IPS DF 19.7 (cell line): ENCODE results near the gene EVPL.
"Not testable (repeated sequence)": the region's sequence is repeated elsewhere in the genome, so short reads cannot be mapped to it uniquely, and the experiment has no call there.

ENCODE experiments used
- DNase-seq: peaks from one replicate; pipeline ENCODE4 v3.0.0-alpha.2; 2013; ENCODE audit warnings: low read depth, low spot score

Gene EVPL

DNA sequence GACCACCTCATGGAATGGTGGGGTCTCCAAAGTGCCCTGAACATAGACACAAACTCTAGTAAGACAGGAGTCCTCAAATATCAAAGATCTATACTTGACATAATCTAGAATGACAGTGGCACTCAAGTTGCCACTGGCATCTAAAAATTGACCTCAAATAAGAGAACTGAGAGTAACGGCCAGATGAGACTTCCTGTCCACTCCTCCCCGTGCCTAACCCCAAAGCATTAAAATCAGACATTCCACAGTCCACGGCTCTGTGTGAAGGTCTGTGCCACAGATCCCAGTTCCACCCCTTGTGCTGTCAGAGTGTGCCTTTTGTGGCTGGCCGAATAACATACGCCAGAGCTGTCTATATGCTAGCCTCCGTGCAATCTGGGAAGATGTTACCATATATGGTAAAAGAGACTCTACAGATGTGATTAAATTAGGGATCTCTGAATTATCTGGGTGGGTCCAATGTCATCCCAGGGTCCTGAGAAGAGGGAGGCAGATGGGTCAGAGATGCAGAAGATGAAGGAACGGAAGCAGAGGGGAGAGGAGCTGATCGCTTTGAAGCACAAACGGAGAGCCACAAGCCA lies 21.0 kb upstream of the EVPL start:
- DNase-seq, result no peak

DNA sequence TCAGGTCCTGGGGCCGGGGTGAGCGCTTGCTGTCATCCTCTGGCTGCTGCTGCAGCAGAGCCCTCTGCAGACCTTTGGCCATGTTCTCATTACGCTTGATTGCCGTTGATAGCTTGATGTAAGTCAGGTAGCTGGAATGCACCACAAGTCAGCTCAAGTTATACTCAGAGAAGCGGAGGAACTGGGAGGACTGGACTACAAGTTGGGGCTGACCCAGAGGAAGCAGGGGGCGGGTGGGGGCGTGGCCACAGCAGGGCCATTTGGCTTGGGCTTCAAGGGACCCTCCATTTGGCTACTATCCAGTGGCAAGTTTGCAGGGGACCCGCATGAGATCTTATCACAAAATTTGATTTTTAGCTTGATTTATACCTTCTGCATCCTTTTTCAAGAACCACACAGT lies 19.0 kb upstream of the EVPL start:
- no peak for DNase-seq

DNA sequence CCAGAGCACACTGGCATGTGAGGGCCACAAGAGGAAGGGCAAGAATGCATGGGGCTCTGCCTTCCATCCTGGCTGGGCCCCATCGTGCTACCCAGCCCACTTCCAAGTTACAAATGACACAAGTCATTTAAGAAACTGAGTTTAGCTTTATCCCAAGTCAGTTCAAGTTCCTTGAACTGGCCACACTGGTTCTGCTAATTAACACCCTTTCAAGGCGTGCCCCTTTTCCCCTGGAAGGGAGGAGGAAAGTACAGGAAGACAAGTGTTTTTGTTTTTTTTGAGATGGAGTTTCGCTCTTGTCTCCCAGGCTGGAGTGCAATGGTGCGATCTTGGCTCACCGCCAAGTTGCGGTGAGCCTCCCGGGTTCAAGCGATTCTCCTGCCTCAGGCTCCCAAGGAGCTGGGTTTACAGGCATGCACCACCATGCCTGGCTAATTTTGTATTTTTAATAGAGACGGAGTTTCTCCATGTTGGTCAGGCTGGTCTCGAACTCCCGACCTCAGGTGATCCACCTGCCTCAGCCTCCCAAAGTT lies 17.4 kb upstream of the EVPL start:
- not testable (repeated sequence) for DNase-seq

DNA sequence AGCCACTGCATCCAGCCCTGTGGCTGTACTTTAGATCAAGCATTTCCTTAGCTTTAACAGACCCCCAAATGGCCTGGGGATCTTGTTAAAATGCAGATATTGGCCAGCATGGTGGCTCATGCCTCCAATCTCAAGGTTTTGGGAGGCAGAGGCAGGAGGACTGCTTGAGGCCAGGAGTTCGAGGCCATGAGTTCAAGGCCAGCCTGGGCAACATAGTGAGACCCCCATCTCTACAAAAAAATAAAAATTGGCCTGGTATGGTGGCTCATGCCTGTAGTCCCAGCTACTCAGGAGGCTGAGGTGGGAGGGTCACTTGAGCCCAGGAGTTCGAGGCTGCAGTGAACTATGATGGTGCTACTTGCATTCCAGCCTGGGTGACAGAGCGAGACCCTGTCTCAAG lies 15.8 kb upstream of the EVPL start:
- not testable (repeated sequence) for DNase-seq

DNA sequence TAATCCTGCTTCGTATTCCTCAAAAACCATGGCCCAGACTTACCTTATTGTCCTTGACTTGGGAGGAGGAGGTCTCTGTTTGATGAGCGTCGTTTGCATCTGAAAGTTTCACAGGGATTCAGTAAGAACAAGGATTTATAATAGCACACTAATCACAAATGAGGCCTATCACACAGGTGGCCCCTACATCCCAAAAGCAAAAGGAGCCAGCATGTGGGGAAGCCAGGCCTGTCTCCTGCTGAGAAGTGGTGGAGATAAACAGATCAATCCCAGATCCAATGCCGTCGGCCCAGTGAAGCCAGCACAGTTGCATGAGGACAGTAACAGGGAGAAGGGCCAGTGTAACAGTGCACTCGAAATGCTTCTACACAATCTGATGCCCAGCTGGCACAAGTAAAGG lies 13.3 kb upstream of the EVPL start:
- no peak for DNase-seq

DNA sequence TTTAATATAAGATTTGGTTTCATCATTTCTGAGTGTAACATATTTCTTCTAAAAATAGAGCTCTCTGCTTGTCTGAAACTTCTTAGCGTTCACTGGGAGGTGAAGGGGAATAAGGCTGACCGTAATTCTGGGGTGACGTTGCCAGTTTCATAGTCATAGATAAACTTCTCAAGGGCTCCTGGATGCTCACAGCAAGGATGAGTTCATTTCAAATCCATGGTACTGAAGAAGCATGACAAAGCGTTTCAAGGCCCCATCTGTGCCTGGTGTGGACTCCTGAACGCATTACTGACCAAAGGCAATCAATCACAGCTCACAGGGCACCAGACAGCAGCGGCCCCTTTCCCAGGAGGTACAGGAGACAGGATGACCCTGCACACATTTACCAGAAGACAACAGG lies 12.0 kb upstream of the EVPL start:
- no peak for DNase-seq

DNA sequence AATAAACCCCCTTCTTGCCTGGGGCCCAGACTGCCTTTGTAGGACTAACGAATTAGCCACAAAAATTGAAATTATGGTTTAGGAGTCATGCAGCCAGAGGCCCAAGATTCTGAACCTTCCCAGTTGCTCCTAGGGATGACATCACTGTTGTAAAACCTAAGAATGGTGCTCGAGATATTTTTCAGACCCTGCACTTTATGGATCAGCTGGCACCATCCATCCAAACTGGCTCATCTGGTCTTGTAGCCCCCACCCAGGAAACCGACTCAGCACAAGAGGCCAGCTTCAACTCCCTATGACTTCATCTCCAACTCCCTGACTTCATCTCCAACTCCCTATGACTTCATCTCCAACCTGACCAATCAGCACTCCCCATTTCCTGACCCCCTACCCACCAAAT lies 10.9 kb upstream of the EVPL start:
- no peak for DNase-seq

DNA sequence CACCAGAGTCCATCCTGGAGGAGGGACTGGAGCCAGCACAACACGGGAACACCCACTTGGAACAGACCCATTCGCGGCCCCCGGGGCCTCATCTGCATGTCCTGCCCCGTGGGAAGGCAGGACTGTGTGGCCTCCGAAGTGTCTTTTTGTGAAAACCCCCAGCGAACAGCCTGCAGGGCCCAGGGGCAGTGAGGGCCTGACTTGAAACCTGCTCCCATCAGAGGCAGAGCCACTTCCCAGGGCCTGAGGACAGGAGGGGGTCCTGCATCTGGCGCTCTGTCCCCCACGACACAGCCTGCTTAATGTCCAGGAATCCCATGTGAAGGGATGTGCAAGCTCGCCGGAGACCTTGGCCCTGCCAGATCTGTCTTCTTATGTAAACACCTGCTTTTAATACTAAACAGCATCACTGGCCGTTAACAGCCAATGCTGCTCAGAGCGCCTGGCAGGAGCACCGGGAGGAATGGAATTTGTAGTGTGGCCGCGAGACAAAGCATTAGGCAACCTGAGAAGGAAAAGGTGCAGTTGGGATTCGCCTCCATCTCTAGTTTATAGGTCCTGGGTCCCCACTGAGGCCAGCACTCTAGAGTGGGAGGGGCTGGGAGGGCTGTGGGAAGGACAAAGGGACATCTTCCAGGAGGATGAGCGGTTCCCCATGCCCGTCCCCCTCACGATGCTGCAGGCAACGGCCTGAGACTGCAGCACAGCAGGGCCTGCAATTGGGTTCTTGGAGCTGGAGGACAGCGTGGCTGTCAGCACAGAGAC lies 9.6 kb upstream of the EVPL start:
- no peak for DNase-seq

DNA sequence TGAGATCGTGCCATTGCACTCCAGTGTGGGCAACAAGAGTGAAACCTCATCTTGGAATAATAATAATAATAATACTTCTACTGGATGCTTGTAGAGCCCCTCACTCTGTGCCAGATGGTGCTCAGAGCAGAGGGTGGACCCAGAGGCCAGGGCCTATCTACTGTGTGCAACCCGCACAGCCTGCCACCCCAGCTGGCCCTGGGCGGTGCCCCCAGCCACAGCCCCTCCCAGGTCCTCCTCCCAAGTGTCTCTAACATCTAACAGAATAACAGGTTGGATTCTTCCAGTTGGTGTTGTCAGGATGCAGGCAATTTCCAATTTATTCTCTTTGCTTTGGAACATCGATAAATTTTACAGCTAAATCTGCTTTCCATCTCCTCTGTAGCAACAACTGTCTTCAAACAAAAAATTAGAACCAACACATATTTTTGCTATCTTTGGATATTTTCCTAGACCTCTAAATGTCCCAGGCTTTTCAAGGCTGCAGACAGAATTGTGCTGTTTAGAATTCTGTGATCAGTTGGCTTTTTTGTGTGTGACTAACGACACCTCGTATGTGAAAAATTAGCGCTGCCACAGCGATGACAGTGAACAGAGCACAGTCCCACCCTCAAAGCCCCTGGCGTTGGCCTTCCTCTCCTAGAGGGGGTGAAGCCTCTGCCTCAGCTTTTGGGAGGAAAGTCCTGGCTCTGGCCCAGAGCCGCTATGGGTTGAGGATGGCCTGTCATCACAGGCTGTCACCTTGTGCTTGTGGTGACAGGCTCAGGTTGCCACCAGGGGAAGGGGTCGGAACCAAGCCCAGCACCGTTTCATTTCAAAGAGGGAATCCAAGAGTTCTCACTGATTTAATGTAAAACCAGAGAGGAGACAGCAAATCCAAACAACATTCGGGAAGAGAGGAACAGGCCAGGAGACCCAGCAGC lies 7.6 kb upstream of the EVPL start:
- no peak for DNase-seq

DNA sequence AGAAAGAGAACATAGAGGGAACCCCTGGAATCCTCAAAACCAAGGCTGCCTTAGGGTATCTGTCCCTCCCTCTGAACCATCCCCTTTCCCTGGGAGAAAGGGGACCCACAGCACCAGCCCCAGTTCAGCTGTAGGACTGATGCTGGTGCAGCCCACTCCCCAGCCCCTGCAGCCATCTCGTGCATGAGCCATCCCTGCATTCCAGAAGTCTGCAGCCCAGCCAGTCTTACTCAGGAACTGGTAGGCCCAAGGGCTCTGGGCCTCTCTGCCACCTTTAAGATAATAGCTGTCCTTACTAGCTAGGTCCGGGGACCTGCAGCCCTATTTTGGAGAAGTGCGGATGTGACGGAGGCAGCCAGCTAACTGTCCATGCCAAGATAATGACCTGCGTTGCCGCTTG lies 6.0 kb upstream of the EVPL start:
- no peak for DNase-seq

DNA sequence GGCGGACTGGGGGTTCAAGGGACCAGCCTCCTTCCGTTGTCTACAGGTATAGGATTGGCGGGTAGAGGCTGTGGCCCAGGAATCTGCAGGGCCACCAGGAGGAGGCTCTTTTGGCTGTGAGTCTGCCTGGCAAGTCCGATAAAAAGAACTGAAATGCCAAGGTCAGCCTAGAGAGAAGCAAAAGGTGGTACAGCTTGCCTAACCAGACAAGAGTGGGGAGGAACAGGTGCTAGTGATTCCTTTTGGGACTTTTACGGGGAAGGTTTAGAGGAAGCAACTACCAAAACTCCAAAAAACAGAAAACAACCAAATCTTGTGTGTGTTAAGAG lies 5.6 kb upstream of the EVPL start:
- DNase-seq, result no peak

DNA sequence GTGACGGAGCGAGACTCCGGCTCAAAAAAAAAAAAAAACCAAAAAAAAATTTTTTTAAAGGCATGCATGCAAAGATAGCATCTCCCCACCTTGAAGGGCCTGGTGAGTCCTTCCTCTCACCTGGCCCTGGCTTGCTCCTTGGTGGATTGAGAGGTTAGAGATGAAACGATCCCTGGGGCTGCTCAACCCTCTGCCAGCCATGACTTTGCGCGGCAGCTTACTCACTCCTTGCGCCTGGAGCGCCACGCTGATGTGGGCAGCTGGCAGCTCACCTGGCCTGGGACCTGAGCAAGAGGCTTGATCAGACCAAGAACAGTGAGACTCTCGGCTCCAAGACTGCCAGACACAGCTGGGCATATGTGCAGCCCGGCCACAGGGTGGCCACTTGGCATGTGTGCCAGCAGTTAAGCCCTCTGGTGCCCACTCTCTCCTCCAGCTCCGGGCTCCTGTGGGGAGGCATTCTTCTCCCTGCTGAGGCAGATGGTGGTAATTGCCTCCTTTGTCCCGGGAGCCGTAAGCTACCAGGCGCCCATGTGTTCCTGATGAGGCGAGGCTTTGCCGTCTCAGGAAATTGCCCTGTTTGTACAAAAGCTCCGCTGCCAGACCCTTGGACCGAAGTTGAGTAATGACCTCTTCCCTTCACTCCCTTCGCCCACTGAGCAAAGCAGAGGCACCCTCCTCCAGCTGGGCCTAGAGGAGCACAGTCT lies 5.1 kb upstream of the EVPL start:
- no peak for DNase-seq

DNA sequence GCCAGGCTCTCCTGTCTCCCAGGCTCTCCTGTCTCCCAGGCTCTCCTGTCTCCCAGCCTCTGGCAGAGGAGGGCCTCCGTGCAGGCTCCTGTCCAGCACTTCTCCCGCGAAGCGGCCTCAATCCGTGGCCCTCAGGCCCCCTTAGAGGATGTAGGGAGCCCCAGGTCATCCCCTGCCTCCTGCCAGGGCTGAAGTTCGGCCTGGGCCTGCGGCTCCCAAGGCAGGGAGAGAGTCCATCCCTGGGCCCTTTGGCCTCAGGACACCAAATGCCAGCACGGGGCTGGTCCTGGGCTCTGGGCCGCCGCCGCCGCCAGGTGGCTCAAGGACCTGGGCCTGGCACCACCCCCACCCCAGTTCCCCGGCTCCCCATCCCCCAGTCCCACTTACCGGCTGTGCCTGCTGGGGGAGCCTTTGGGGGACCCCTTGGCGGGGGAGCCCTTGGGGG lies 370 bp downstream of the EVPL start:
- no peak for DNase-seq

DNA sequence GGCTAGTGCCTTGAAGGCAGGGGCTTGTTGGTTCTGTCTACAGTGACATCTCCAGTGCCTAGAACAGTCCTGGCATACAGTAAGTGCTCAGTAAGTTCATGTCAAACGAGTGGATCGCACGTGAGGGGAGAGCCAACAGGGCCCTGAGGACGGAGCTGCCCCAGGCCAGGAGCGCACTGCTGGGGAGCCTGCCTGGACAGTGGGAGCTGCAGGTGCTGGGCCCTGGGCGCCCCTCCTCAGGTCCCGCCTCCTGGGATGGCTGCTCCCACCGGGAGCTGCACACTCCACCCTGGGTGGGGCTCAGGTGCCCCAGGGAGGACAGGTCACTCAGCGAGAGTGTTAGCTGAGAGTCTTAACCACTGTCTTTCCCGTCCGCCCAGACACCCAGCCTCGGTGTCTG lies 1.8 kb downstream of the EVPL start:
- no peak for DNase-seq

DNA sequence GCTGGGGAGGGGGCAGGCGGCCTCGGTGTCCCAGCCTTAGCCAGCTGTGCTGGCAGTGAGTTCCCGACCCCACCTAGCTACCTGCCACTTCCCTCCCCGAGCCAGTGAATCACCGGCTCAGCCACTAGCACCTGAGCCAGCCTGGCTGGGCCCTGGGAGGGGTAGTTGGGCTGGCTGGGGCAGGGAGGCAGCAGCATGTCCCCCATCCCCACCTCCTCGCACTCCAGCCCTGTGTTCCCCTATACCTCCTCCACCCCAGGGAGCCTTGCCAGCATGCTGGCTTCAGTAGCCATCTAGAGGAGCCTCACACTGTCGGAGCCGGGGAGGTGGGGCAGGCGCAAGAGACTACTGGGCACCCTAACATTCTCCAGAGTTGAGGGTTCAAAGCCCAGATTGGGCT lies 2.8 kb downstream of the EVPL start:
- DNase-seq, result no peak

DNA sequence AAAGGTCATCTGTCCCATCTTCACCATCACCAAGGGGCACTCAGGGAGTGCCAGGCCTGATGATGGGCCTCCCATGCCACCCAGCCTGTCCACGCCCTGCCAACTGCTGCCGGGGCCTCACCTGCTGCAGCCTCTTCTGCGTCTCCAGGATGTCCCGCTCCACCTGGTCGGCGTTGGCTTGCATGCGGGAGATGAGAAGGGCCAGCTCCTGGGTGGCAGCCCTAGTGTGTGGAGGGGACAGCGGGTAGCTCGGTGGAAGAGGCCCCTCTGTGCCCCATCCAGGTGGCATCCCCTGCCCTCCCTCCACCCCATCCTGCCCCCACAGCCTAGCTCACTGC lies 3.2 kb downstream of the EVPL start:
- no peak for DNase-seq

DNA sequence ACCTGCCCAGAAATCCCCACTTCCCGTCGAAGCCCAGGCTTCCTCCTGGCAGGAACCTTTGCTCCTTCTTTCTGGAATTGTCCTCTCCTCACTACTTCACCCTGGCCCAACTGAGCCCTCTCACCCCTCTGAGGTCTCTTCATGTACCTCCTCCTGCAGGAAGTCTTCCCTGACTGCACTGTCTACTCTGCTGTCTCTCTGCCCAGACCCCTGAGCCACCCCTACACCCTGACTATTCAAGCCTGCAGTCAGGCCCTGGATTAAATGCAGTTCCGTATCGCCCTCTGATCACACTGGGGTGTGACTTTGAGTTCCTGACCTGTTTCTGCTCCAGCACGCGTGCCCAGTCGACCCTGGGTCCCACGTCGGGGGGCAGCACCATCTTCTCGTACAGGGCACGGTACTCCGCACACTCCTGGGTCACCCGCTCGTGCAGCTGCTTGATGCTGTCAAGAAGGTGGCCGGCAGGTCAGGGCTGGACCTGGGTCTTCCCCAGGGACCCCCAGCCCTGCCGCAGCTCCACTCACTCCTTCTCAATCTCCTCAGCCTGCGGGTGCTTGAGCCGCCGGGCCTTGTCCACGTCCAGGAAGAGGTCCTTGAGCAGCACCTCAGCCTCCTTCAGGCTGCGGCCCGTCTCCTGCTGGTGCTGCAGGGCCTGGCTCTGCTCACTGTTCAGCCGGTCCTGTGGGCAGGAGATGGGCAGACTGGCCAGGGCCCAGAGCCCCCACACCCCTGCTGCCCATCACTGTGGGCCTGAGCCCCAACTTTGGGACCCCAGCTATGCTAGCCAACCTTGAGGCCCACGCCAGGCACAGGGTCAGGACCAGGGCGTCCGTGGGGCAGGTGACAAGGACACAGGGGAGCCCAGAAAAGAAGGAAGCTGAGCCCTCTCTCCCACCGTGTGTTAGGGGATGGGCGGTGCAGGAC lies 3.9 kb downstream of the EVPL start:
- no peak for DNase-seq

DNA sequence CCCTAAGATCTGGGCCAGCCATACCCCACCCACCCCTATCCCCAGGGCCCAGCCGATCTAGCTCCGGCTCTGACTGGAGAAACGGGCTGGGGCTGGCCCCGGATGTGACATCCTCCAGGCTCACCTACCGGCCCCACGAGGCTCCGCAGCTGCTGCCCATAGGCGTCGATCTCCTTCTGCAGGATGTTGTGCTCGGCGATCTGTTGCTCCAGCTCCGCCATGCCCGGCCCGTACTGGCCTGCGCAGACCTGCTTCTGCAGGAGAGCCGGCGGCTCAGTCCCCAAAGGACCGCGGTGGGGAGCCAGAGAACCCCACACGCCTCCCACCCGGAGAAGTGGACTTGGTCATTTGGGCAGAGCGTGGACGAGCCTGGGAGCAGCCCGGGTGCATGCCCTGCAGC lies 4.8 kb downstream of the EVPL start:
- no peak for DNase-seq

DNA sequence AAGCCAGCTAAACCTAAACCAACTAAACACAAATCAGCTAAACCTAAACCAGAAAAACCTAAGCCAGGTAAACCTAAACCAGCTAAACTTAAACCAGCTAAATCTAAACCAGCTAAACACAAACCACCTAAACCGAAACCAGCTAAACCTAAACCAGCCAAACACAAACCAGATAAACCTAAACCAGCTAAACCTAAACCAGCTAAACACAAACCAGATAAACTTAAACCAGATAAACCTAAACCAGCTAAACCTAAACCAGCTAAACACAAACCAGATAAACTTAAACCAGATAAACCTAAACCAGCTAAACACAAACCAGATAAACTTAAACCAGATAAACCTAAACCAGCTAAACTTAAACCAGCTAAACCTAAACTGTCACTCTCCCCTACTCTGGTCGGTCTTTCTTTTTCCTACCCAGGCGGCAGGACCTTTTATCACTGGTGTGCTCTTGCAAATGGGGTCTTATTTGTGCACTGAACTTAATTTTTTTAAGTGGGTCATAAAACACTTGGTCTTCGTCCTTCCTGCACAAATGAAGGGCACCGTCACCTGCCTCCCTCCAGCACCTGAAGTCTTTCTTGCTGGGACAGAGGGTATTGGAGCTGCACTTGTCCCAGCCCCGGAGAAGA lies 7.2 kb downstream of the EVPL start:
- no peak for DNase-seq

DNA sequence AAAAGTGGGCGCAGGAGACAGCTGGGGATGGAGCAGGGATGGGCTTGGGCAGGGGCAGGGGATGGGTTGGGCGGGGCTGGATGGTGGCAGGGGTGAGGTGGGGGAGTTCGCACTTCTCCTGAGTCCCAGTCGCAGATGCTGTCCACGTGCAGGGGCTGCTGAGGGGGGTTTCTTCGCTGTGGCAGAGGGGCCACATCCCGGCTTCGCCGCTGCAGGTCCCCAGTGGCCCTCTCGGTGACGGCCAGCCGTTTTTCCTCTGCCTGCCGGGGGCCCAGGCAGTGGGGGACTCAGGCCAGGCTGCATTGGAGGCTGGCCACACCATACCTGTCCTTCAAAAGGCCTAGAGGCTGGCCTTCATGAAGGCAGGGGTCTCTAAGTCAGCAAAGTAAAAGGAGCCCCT lies 8.3 kb downstream of the EVPL start:
- DNase-seq, result no peak

DNA sequence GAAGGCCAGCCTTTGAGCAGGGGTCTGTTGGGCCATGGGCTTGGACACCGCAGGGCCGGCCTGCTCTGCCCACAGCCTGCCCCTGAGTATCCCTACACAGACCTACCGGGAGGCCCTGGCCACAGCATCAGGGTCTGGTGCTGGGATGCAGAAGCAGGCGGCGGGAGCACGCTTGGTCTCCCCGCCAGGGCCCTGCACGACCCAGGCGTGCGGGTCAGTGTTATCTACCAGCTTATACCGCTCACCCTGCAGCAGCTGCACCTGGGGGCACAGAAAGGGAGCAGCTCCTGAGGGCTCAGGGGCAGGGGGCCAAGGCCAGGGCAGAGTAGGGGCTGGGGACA lies 8.8 kb downstream of the EVPL start:
- DNase-seq, result no peak
